GM23338 (cell line): Measurements from ENCODE around the gene CHAT.

ENCODE experiments used
- CREB1 ChIP-seq: fragments of 250-450 bp; sonication (Bioruptor Pico); IDR thresholded peaks from 2 replicates; pipeline ENCODE4 v1.5.0; 2020; ENCODE audit warnings: low read depth, mild to moderate bottlenecking, moderate library complexity
- CTCF ChIP-seq, 2 experiments: fragments of 200-600 bp in 1 of 2; sonication (generic) in 1 of 2; conservative IDR thresholded peaks; 2 replicates each; pipeline versions ENCODE4 v1.5.1 to v1.6.1; 2016 to 2017; ENCODE audit warnings: antibody characterized with exemption in 2 of 2, low read depth in 2 of 2, mild to moderate bottlenecking in 2 of 2, moderate library complexity in 1 of 2
- ETS1 ChIP-seq: IDR thresholded peaks from 2 replicates; pipeline ENCODE4 v1.6.1; 2016; ENCODE audit warnings: antibody characterized with exemption
- EZH2 ChIP-seq: fragments of 200-600 bp; sonication (generic); IDR thresholded peaks from one replicate; pipeline ENCODE4 v1.8.0; 2017; ENCODE audit warnings: antibody characterized with exemption, mild to moderate bottlenecking, low read depth; ENCODE audit not compliant: unreplicated experiment
- EZH2phosphoT487 ChIP-seq: fragments of 200-600 bp; sonication (generic); IDR thresholded peaks from one replicate; pipeline ENCODE4 v1.8.1; 2018; ENCODE audit warnings: antibody characterized with exemption; ENCODE audit not compliant: unreplicated experiment
- JUNB ChIP-seq: IDR thresholded peaks from one replicate; pipeline ENCODE4 v1.6.1; 2016; ENCODE audit warnings: antibody characterized with exemption; ENCODE audit not compliant: unreplicated experiment
- NANOG ChIP-seq: IDR thresholded peaks from 2 replicates; pipeline ENCODE4 v1.6.1; 2016; ENCODE audit warnings: antibody characterized with exemption, borderline replicate concordance
- POLR2AphosphoS5 ChIP-seq: IDR thresholded peaks from 2 replicates; pipeline ENCODE4 v1.6.1; 2016; ENCODE audit warnings: antibody characterized with exemption, low read depth
- REST ChIP-seq: IDR thresholded peaks from one replicate; pipeline ENCODE4 v1.6.1; 2018; ENCODE audit warnings: antibody characterized with exemption; ENCODE audit not compliant: unreplicated experiment
- STAT1 ChIP-seq: IDR thresholded peaks from one replicate; pipeline ENCODE4 v1.6.1; 2016; ENCODE audit warnings: antibody characterized with exemption; ENCODE audit not compliant: unreplicated experiment
- ZNF114 ChIP-seq: fragments of 250-450 bp; sonication (Bioruptor Pico); IDR thresholded peaks from 2 replicates; pipeline ENCODE4 v1.5.0; 2020; ENCODE audit warnings: mild to moderate bottlenecking, moderate library complexity
- ZNF331 ChIP-seq: fragments of 250-450 bp; sonication (Bioruptor Pico); IDR thresholded peaks from 2 replicates; pipeline ENCODE4 v1.5.0; 2020; ENCODE audit warnings: low read depth, mild to moderate bottlenecking, moderate library complexity
- ZNF462 ChIP-seq: fragments of 250-450 bp; sonication (Bioruptor Pico); IDR thresholded peaks from 2 replicates; pipeline ENCODE4 v1.5.0; 2020; ENCODE audit warnings: mild to moderate bottlenecking, moderate library complexity

GRCh38 chr10:49614242-49615198 is 683 bp downstream of the CHAT start:
- TF ChIP-seq POLR2AphosphoS5 (no peak), CTCF (conservative IDR thresholded peaks at IDR 0.05; ENCODE audit: low read depth in 2 of 2) (no peak), EZH2 (peak; percentile 96), REST (no peak), ETS1 (no peak), JUNB (no peak), ZNF462 (CRISPR knock-in tag) (no peak), CREB1 (CRISPR knock-in tag) (no peak), EZH2phosphoT487 (peak; percentile 79), NANOG (no peak), ZNF331 (CRISPR knock-in tag) (no peak), STAT1 (no peak), ZNF114 (CRISPR knock-in tag) (no peak)
